ENCODE data around the gene CHTOP.

CHTOP gene, protein sequence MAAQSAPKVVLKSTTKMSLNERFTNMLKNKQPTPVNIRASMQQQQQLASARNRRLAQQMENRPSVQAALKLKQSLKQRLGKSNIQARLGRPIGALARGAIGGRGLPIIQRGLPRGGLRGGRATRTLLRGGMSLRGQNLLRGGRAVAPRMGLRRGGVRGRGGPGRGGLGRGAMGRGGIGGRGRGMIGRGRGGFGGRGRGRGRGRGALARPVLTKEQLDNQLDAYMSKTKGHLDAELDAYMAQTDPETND

DNA sequence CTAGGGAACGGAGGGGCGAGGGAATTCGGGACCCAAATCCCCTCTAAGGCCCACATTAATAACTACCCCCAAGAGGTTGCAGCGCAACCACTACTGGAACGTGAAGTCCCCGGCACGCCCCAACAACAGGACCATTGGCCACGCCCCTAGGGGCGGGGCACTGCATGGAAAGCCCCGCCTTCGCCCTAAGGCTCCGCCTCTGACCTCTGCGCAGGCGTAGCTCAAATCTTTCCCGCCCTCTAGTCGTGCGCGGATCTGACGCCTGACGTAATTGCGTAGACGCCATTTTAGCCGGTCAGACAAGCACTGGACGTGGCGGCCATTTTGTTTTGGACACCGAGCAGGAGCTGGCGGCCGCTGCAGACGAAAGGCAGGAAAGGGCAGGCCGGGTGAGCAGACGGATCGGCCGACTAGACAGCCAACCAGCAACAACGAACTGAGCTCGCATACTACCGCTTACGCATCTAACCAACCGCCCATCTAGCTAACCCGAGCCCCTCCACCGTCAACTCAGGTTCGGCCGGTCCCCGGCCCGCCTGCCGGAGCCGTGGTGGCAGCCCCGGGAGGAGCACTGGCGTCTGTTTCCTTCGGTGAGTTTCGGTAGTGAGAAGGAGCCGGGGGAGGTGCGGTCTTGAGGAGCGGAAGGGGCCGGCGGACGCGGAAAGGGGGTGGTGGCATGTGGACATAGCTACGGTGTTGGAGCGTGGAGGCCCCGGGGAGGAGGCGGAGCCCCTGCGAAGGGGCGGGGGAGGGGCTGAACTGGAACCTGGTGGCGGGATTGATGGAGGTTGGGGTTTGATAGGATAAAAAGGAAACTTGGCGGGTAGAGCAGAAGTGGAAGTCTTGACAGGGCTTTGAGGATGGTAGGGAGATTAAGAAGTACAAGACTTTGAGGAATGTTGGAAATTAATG, at the start of gene CHTOP:
CHTOP (plus strand) TSS at position 313 of the 912 bp plus-strand sequence. CDS start 2,523 bp downstream, outside the sequence.
- TF ChIP-seq GATA2 (IDR thresholded peaks at IDR 0.05; ENCODE audit: low read depth, low read length) = no peak
- no peak for TF ChIP-seq GATA3 (IDR thresholded peaks at IDR 0.05; ENCODE audit: low read depth, low read length)

DNA sequence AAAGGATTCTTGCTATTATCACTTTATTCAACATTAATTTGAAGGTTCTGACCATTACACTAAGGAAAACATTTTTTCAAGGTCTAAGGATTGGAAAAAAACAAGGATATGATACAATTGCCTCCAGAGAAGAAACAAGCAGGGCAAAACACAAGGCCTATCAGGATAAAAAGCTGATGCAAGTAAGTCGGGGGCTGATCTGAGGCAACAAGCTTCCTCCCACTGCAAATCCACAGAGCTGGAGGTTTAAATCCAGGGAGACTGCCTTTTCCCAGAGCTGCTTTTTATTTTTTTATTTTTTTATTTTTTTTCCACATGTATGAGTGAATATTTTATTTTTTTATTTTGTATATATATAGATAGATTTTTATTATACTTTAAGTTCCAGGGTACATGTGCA, 48.9 kb upstream of the CHTOP start:
- TF ChIP-seq GATA3 (IDR thresholded peaks at IDR 0.05; ENCODE audit: low read depth, low read length) (no peak), GATA2 (IDR thresholded peaks at IDR 0.05; ENCODE audit: low read depth, low read length) (no peak)

DNA sequence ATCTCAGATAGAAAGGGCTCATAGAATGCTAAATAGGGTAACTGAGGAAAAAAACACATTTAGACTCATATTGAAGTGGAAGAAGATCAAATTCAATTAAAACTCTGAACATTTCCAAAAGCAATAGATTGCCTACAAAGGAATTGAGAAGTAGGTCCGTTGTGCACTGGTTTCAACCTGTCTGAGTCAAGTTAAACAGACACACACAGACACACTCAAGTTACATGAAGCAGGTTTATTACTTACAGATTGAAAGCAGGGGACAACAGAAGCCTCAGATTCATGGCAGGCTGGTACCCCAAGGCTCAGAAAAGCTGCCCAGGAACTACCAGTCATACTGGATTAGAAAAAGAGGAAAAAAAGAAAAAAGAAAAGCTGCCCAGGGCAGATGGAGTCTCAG, 47.5 kb upstream of the CHTOP start:
- TF ChIP-seq GATA2 (IDR thresholded peaks at IDR 0.05; ENCODE audit: low read depth, low read length) (no peak), GATA3 (IDR thresholded peaks at IDR 0.05; ENCODE audit: low read depth, low read length) (no peak)

- TF ChIP-seq GATA3 (IDR thresholded peaks at IDR 0.05; ENCODE audit: low read depth, low read length) (0 out of 2 replicates have a peak, but pooled peaks have one; percentile 29), GATA2 (IDR thresholded peaks at IDR 0.05; ENCODE audit: low read depth, low read length) (peak; percentile 69; the same call in 1 of the 2 replicates)
These were observed 46.6 kb upstream of the CHTOP start for GRCh38 chr1:153587314-153587713.

DNA sequence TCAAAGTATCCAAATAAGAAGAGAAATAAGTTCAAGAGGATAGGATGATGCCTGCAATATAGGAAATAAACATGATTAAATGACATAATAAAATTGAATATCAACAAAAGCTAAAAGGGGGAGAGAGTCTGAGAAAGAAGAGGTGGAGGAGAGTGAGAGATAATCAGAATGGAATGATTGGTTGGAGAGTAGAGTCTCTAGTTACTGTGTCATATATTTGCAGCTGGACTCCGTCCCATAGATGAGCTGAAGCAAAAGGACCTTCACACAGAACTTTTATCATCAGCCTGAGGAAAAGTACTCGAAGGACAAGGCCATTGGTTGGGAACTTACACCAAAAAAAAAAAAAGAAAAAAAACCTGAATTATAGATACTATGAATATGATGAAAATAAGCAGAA, 45.4 kb upstream of the CHTOP start:
- TF ChIP-seq GATA2 (IDR thresholded peaks at IDR 0.05; ENCODE audit: low read depth, low read length) = no peak
- TF ChIP-seq GATA3 (IDR thresholded peaks at IDR 0.05; ENCODE audit: low read depth, low read length) = no peak

GRCh38 chr1:153592748-153593147, 41.1 kb upstream of the CHTOP start:
- TF ChIP-seq GATA3 (IDR thresholded peaks at IDR 0.05; ENCODE audit: low read depth, low read length) (no peak), GATA2 (IDR thresholded peaks at IDR 0.05; ENCODE audit: low read depth, low read length) (no peak)

- no peak for TF ChIP-seq GATA2 (IDR thresholded peaks at IDR 0.05; ENCODE audit: low read depth, low read length)
- no peak for TF ChIP-seq GATA3 (IDR thresholded peaks at IDR 0.05; ENCODE audit: low read depth, low read length)
These were observed 36.7 kb upstream of the CHTOP start for GRCh38 chr1:153597206-153597605.

DNA sequence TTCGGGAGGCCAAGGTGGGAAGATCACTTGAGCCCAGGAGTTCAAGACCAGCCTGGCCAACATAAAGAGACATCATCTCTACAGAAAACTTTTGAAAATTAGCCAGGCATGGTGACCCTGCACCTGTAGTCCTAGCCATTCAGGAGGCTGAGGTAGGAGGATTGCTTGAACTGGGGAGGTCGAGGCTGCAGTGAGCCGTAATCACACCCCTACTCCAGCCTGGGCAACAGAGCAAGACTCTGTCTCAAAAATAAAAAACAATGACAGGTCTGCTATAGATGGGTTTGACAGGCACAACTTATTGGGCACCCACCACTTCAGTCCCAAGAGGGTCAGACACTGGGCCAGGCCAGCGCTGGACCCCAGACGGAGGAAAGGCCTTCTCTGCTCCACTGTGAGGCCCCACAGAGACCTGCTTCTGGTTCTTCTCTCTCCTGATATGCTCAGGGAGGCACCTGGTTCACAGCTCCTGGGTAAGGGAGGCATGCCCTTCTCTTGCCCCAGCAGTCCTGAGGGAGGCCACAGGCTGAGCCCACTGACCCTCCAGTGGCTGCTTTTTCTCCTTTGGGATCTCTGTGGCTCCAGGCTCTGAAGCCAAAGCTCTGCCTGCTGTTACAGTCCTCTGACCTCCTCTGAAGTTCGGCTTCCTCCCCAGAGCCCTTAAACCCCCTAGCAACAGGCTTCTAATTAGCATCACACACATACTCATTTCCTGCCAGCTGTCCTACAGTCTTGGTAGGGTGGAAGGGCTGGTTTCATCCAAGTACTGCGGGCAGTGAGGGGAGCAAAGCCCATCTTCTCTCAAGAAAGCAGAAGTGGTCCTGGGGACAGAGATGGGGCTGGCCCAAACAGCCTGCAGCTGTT, 35.3 kb upstream of the CHTOP start:
- TF ChIP-seq GATA3 (IDR thresholded peaks at IDR 0.05; ENCODE audit: low read depth, low read length) (no peak), GATA2 (IDR thresholded peaks at IDR 0.05; ENCODE audit: low read depth, low read length) (no peak)

DNA sequence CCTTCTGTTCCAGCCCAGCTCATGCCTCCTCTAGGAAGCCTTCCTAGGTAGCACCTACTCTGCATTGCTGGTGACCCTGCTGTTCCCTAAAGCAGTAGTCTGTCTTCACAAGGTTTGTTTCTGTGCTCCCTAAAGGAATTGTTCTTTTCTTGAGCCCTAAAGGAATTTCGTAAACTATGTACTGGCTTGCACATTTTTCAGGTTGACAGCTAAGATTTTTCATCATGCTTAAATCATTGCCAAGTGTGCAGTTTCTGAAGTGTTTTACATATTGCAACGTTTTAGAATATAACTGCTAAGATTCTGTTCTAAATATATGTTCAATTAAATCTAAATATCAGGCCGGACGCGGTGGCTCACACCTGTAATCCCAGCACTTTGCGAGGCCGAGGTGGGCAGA, 34.0 kb upstream of the CHTOP start:
- TF ChIP-seq GATA3 (IDR thresholded peaks at IDR 0.05; ENCODE audit: low read depth, low read length) (no peak), GATA2 (IDR thresholded peaks at IDR 0.05; ENCODE audit: low read depth, low read length) (no peak)

- no peak for TF ChIP-seq GATA2 (IDR thresholded peaks at IDR 0.05; ENCODE audit: low read depth, low read length)
- no peak for TF ChIP-seq GATA3 (IDR thresholded peaks at IDR 0.05; ENCODE audit: low read depth, low read length)
These were observed 31.1 kb upstream of the CHTOP start for GRCh38 chr1:153602749-153603148.

DNA sequence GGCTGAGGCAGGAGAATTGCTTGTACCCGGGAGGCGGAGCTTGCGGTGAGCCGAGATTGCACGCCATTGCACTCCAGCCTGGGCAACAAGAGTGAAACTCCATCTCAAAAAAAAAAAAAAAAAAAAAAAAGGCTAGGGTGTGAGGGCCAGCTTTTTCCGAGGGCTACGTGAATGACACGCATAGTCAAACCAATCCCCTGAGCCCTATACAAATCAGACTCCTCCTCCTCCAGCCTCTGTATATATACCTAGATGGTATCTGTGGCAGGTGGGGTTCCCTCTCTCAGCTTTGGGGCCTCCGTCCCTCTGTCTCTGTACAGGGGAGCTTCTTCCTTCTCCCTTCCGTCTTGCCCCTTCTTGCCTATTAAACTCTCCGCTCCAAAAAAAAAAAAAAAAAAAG, 27.7 kb upstream of the CHTOP start:
- TF ChIP-seq GATA2 (IDR thresholded peaks at IDR 0.05; ENCODE audit: low read depth, low read length) (no peak), GATA3 (IDR thresholded peaks at IDR 0.05; ENCODE audit: low read depth, low read length) (no peak)

DNA sequence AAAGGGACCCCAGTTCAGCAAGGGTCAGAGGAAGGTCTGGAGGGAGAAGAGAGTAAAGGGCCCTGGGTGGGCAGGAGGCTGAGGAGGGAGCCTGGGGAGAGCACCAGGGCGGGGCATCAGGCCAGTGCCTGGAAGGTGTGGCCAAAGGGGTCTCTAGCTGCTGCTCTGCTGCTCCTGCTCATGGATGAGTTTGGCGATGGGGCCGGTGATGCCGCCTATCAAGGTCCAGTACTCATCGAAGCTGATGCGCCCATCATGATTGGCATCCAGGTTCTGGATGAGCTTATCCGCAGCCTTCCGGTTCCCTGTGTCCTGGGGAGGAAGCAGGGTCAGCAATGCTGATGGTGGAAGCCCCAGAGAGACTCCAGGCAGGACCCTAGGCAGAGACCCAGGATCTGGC, 26.5 kb upstream of the CHTOP start:
- TF ChIP-seq GATA3 (IDR thresholded peaks at IDR 0.05; ENCODE audit: low read depth, low read length) (no peak), GATA2 (IDR thresholded peaks at IDR 0.05; ENCODE audit: low read depth, low read length) (no peak)

GRCh38 chr1:153608089-153608682, 25.7 kb upstream of the CHTOP start:
- TF ChIP-seq GATA2 (IDR thresholded peaks at IDR 0.05; ENCODE audit: low read depth, low read length) (no peak), GATA3 (IDR thresholded peaks at IDR 0.05; ENCODE audit: low read depth, low read length) (no peak)
